SK-N-SH treated with all-trans-retinoic acid at 6 μM for 48 hours (cell line): Measurements from ENCODE around the gene ADRB1.

Source experiments
- ATAC-seq: fragments of 200-7000 bp; cut with Tn5 transposase; 3 replicates; pipeline ENCODE4 v1.9.1; 2020; ENCODE audit warnings: mild to moderate bottlenecking, moderate library complexity
- ARNTL ChIP-seq: fragments of 450-650 bp; formaldehyde crosslinking; IDR thresholded peaks from 2 replicates; pipeline ENCODE4 v1.5.0; 2020; ENCODE audit warnings: low read depth, mild to moderate bottlenecking, moderate library complexity, borderline replicate concordance
- BACH2 ChIP-seq: fragments of 250-450 bp; sonication (Bioruptor Pico); IDR thresholded peaks from 2 replicates; pipeline ENCODE4 v1.9.0; 2021; ENCODE audit warnings: mild to moderate bottlenecking, borderline replicate concordance
- CREB5 ChIP-seq: fragments of 250-450 bp; sonication (Bioruptor Pico); IDR thresholded peaks from 2 replicates; pipeline ENCODE4 v1.5.1; 2020; ENCODE audit warnings: low read depth, mild to moderate bottlenecking, moderate library complexity
- CSDC2 ChIP-seq: fragments of 250-450 bp; sonication (Bioruptor Pico); IDR thresholded peaks from 2 replicates; pipeline ENCODE4 v1.5.0; 2020; ENCODE audit warnings: mild to moderate bottlenecking, moderate library complexity
- CSRNP3 ChIP-seq: fragments of 250-450 bp; sonication (Bioruptor Pico); IDR thresholded peaks from 2 replicates; pipeline ENCODE4 v1.5.1; 2021; ENCODE audit warnings: mild to moderate bottlenecking, moderate library complexity
- ESRRG ChIP-seq: fragments of 250-450 bp; sonication (Bioruptor Pico); IDR thresholded peaks from 2 replicates; pipeline ENCODE4 v1.6.1; 2021; ENCODE audit warnings: mild to moderate bottlenecking
- GLIS3 ChIP-seq: fragments of 250-450 bp; sonication (Bioruptor Pico); IDR thresholded peaks from 2 replicates; pipeline ENCODE4 v1.5.0; 2020; ENCODE audit warnings: mild to moderate bottlenecking, moderate library complexity
- ISL1 ChIP-seq: fragments of 250-450 bp; sonication (Bioruptor Pico); IDR thresholded peaks from 2 replicates; pipeline ENCODE4 v2.1.2; 2022; ENCODE audit warnings: mild to moderate bottlenecking, moderate library complexity
- OSR1 ChIP-seq: fragments of 250-450 bp; sonication (Bioruptor Pico); IDR thresholded peaks from 2 replicates; pipeline ENCODE4 v1.8.0; 2022; ENCODE audit warnings: moderate library complexity, mild to moderate bottlenecking, inconsistent platforms
- PATZ1 ChIP-seq: fragments of 250-450 bp; sonication (Bioruptor Pico); IDR thresholded peaks from 2 replicates; pipeline ENCODE4 v1.8.0; 2020; ENCODE audit warnings: mild to moderate bottlenecking, moderate library complexity, borderline replicate concordance
- POU6F1 ChIP-seq: fragments of 250-450 bp; sonication (Bioruptor Pico); IDR thresholded peaks from 2 replicates; pipeline ENCODE4 v1.8.0; 2021; ENCODE audit warnings: low read depth, mild to moderate bottlenecking, moderate library complexity, borderline replicate concordance
- RARB ChIP-seq: fragments of 250-450 bp; sonication (Bioruptor Pico); IDR thresholded peaks from 2 replicates; pipeline ENCODE4 v1.8.0; 2021; ENCODE audit warnings: mild to moderate bottlenecking, moderate library complexity
- SNAI2 ChIP-seq: fragments of 250-450 bp; sonication (Bioruptor Pico); IDR thresholded peaks from 2 replicates; pipeline ENCODE4 v1.5.0; 2020; ENCODE audit warnings: mild to moderate bottlenecking, moderate library complexity
- TCF4 ChIP-seq: fragments of 250-450 bp; sonication (Bioruptor Pico); IDR thresholded peaks from 2 replicates; pipeline ENCODE4 v1.8.0; 2021; ENCODE audit warnings: mild to moderate bottlenecking, moderate library complexity, borderline replicate concordance
- TOX ChIP-seq: fragments of 250-450 bp; sonication (Bioruptor Pico); IDR thresholded peaks from 2 replicates; pipeline ENCODE4 v1.8.0; 2021; ENCODE audit warnings: mild to moderate bottlenecking, moderate library complexity, borderline replicate concordance
- TSHZ2 ChIP-seq: fragments of 250-450 bp; sonication (Bioruptor Pico); IDR thresholded peaks from 2 replicates; pipeline ENCODE4 v1.5.0; 2020; ENCODE audit warnings: mild to moderate bottlenecking, moderate library complexity
- ZC3H10 ChIP-seq: fragments of 250-450 bp; sonication (Bioruptor Pico); IDR thresholded peaks from 2 replicates; pipeline ENCODE4 v1.5.1; 2021; ENCODE audit warnings: mild to moderate bottlenecking, moderate library complexity
- ZFP3 ChIP-seq: fragments of 250-450 bp; sonication (Bioruptor Pico); IDR thresholded peaks from 2 replicates; pipeline ENCODE4 v1.5.0; 2020; ENCODE audit warnings: mild to moderate bottlenecking, moderate library complexity
- ZNF70 ChIP-seq: fragments of 450-650 bp; formaldehyde crosslinking; IDR thresholded peaks from 2 replicates; pipeline ENCODE4 v1.5.0; 2020; ENCODE audit warnings: mild to moderate bottlenecking, moderate library complexity
- ZNF8 ChIP-seq: fragments of 450-650 bp; formaldehyde crosslinking; IDR thresholded peaks from 2 replicates; pipeline ENCODE4 v1.5.0; 2020; ENCODE audit warnings: mild to moderate bottlenecking, moderate library complexity

Gene ADRB1

GRCh38 chr10:114065049-114065435 is 21.4 kb downstream of the ADRB1 start:
- TF ChIP-seq CSRNP3 (CRISPR knock-in tag) (no peak), RARB (no peak), ARNTL (CRISPR knock-in tag) (no peak)
- TF ChIP-seq, all 23 proteins: peak for 0
- no peak for ATAC-seq

- peak; percentile 30 for ATAC-seq
- TF ChIP-seq ZNF8 (no peak), OSR1 (no peak), ZNF70 (no peak), CREB5 (CRISPR knock-in tag) (no peak), ARNTL (CRISPR knock-in tag) (no peak), PATZ1 (CRISPR knock-in tag) (no peak), ZC3H10 (CRISPR knock-in tag) (no peak), TCF4 (CRISPR knock-in tag) (no peak), TOX (no peak), CSRNP3 (CRISPR knock-in tag) (no peak), BACH2 (CRISPR knock-in tag) (no peak), ESRRG (CRISPR knock-in tag) (no peak), CSDC2 (CRISPR knock-in tag) (no peak), TSHZ2 (no peak), ISL1 (CRISPR knock-in tag) (no peak), SNAI2 (no peak), RARB (no peak), POU6F1 (CRISPR knock-in tag) (no peak), ZFP3 (CRISPR knock-in tag) (no peak)
- TF ChIP-seq, all 23 proteins: peak for 0
These were observed 24.5 kb downstream of the ADRB1 start for GRCh38 chr10:114068054-114068707.

GRCh38 chr10:114070710-114071109 is 27.0 kb downstream of the ADRB1 start:
- no peak for ATAC-seq
- no peak for TF ChIP-seq CSDC2 (CRISPR knock-in tag)
- TF ChIP-seq POU6F1 (CRISPR knock-in tag): no peak
- no peak for TF ChIP-seq SNAI2
- no peak for TF ChIP-seq RARB
- no peak for TF ChIP-seq GLIS3
- TF ChIP-seq CSRNP3 (CRISPR knock-in tag): no peak
- TF ChIP-seq ZNF8: no peak
- TF ChIP-seq ZFP3 (CRISPR knock-in tag): no peak
- TF ChIP-seq TSHZ2: no peak
- TF ChIP-seq ZNF70: no peak
